ENCODE measurements around the gene FAM111B.

The FAM111B gene

DNA sequence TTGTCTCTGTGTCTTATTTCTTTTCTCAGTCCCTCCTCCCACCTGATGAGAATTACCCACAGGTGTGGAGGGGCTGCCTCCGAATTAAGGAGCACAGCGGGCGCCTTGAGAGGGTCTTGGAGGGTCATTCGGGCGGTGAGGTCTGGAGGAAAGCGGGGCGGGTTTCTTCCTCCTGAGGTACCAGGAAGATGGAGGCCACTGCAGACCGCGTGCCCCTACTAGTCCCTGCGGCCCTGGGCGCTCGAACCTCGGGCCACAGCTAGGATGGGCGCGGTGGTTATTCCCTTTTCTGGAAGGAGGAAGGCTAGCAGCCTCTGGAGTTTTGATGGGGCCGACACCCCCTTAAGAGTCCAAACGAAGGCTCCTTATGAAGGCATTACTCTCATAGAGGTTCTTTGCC lies 30.2 kb downstream of the FAM111B start:
- TF ChIP-seq, protein P1, sequence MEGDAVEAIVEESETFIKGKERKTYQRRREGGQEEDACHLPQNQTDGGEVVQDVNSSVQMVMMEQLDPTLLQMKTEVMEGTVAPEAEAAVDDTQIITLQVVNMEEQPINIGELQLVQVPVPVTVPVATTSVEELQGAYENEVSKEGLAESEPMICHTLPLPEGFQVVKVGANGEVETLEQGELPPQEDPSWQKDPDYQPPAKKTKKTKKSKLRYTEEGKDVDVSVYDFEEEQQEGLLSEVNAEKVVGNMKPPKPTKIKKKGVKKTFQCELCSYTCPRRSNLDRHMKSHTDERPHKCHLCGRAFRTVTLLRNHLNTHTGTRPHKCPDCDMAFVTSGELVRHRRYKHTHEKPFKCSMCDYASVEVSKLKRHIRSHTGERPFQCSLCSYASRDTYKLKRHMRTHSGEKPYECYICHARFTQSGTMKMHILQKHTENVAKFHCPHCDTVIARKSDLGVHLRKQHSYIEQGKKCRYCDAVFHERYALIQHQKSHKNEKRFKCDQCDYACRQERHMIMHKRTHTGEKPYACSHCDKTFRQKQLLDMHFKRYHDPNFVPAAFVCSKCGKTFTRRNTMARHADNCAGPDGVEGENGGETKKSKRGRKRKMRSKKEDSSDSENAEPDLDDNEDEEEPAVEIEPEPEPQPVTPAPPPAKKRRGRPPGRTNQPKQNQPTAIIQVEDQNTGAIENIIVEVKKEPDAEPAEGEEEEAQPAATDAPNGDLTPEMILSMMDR (IDR thresholded peaks at IDR 0.05): no peak
- H3K4me1 Mint-ChIP-seq: peaks cover 10% of the 10 kb centered on the region
- H3K27me3 Mint-ChIP-seq (ENCODE audit: low read depth, poor library complexity): peaks cover 39% of the 10 kb centered on the region
- DNase-seq: no peak
- peaks cover 12% of the 10 kb centered on the region for H3K36me3 Mint-ChIP-seq (ENCODE audit: low read depth)
- no peak overlapping the region for H3K4me3 Mint-ChIP-seq
- no peak overlapping the region for H3K27ac Mint-ChIP-seq
- H3K9me3 Mint-ChIP-seq: peaks cover 9% of the 10 kb centered on the region

DNA sequence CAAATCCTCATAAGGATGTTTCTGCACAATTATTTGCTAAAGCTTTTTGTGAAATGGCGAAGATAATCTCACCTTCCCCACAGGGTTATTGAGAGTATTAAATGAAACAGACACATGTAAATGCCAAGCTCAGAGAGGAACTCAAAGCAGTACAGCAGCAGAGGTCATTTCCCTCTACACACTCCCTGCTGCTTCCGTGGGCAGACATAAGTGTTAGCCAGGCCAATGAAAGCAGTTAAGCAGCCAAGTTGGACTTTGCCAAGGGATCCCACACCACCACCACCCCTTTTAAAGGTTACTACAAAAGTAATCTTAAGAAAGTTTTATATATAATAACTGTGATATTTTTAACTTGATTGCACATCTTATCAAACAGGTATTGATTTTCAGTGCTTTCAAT lies 31.6 kb downstream of the FAM111B start:
- Mint-ChIP-seq H3K27me3 (ENCODE audit: low read depth, poor library complexity) (peaks cover 54% of the 10 kb centered on the region), H3K9me3 (peaks cover 3% of the 10 kb centered on the region), H3K4me1 (peaks cover 24% of the 10 kb centered on the region), H3K4me3 (no peak overlapping the region), H3K27ac (no peak overlapping the region), H3K36me3 (ENCODE audit: low read depth) (no peaks in the 10 kb centered on the region)
- TF ChIP-seq, protein P1 (IDR thresholded peaks at IDR 0.05): no peak
- DNase-seq: no peak

GRCh38 chr11:59141191-59141590 lies 34.2 kb downstream of the FAM111B start:
- Mint-ChIP-seq H3K27ac (no peak overlapping the region), H3K36me3 (ENCODE audit: low read depth) (no peaks in the 10 kb centered on the region), H3K4me3 (peak overlapping the region; percentile 87)

GRCh38 chr11:59141673-59142460 lies 34.8 kb downstream of the FAM111B start:
- no peak for DNase-seq
- H3K36me3 Mint-ChIP-seq (ENCODE audit: low read depth): no peaks in the 10 kb centered on the region
- peaks cover 10% of the 10 kb centered on the region for H3K9me3 Mint-ChIP-seq
- H3K27ac Mint-ChIP-seq: no peak overlapping the region
- peaks cover 32% of the 10 kb centered on the region for H3K4me1 Mint-ChIP-seq
- TF ChIP-seq, protein P1 (IDR thresholded peaks at IDR 0.05): no peak
- peak overlapping the region; percentile 87 for H3K4me3 Mint-ChIP-seq
- H3K27me3 Mint-ChIP-seq (ENCODE audit: low read depth, poor library complexity): peaks cover 75% of the 10 kb centered on the region

More at GRCh38 chr11:59141191-59141590, 34.2 kb downstream of the FAM111B start:
- DNase-seq: no peak
- Mint-ChIP-seq H3K27me3 (ENCODE audit: low read depth, poor library complexity) (peaks cover 79% of the 10 kb centered on the region), H3K4me1 (peaks cover 34% of the 10 kb centered on the region), H3K9me3 (peaks cover 10% of the 10 kb centered on the region)
- TF ChIP-seq, protein P1 (IDR thresholded peaks at IDR 0.05): no peak

DNA sequence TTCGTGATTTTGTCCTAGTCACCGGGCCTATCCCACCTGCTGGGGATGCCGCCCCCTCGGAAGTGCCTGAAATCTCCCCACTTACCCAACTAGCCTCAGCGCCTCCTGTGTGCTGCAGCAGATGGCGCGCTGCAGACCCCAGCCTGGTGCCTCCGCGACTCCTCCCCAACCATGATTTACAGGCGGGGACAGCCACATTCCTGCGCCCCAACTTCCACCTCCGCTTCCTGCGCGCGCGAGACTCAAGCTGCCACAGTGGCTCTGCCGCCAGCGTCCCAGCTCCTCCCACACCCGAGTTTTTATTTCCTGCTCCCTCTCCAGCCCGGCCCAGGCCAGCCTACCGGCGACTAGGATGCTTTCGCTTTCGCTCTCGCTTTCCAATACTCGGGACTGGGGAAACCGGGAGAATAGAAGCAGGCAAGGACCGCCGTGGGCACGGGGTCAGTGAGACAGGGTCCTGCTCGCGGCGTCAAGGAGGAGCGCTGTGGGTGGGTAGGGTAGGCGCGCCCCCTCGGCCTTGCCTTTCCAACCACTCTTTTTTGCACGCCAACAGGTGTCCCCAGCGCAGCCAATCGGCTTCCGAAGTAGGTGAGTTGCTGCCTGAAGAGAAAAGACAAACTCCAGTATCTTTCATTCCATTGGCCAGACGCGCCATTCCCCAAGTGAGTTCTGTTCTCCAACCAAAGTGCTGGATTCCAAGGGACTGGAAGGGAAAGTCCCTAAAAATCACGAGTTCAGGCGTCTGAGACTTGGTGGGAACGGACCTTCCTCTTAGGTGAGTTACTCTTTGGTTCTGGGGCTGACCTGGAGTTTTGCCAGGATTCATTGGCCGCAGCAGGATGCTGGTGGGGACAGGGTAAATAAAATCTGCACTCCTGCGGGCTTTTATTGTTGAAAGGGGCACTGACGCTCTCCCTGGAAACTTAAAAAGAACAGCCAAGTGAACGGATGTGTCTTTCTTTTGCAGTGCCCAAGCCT lies 35.8 kb downstream of the FAM111B start, which contains the start of gene FAM111A:
Gene FAM111A (plus strand): TSS at position 327 of the 978 bp plus-strand sequence. CDS start 6,017 bp downstream, outside the sequence.
- peaks cover 10% of the 10 kb centered on the region for H3K9me3 Mint-ChIP-seq

More for the DNA sequence above, 35.8 kb downstream of the FAM111B start, which contains the start of gene FAM111A:
- H3K4me3 Mint-ChIP-seq: peak within 1 kb of the TSS; percentile 87
- H3K4me1 Mint-ChIP-seq: peaks cover 32% of the 10 kb centered on the region
- no peaks in the 10 kb centered on the region for H3K36me3 Mint-ChIP-seq (ENCODE audit: low read depth)
- H3K27ac Mint-ChIP-seq: no peak within 1 kb of the TSS
- TF ChIP-seq, protein P1 (IDR thresholded peaks at IDR 0.05): peak; percentile 32
- peaks cover 66% of the 10 kb centered on the region for H3K27me3 Mint-ChIP-seq (ENCODE audit: low read depth, poor library complexity)
- peak; percentile 85 for DNase-seq

Measured in nephron progenitor cell (in vitro differentiated cells).